CD4-positive, alpha-beta T cell treated with Interleukin-15 for 1 hour (primary cell): Measurements from ENCODE around the gene SERINC5.
A peak's percentile ranks its signal among the peaks of the same experiment; 100 is the strongest.
"Not testable (repeated sequence)": the region's sequence is repeated elsewhere in the genome, so short reads cannot be mapped to it uniquely, and the experiment has no call there.

Source experiments
- DNase-seq: peaks from one replicate; pipeline ENCODE4 v3.0.0-alpha.2; 2020

The SERINC5 gene

GRCh38 chr5:80165452-80165851, 90.4 kb downstream of the SERINC5 start:
- DNase-seq = no peak

GRCh38 chr5:80161165-80161564, 94.7 kb downstream of the SERINC5 start:
- no peak for DNase-seq

GRCh38 chr5:80160242-80160641, 95.6 kb downstream of the SERINC5 start:
- no peak for DNase-seq

- DNase-seq = no peak
Measured at GRCh38 chr5:80159133-80159815, 96.6 kb downstream of the SERINC5 start.

GRCh38 chr5:80156156-80156555, 99.7 kb downstream of the SERINC5 start:
- DNase-seq = no peak

GRCh38 chr5:80154749-80155148, 101.1 kb downstream of the SERINC5 start:
- DNase-seq = no peak

GRCh38 chr5:80154289-80154688, 101.6 kb downstream of the SERINC5 start:
- DNase-seq = not testable (repeated sequence)

GRCh38 chr5:80153586-80154126, 102.2 kb downstream of the SERINC5 start:
- DNase-seq = peak; percentile 55

- DNase-seq = peak; percentile 29
Measured at GRCh38 chr5:80152778-80153177, 103.1 kb downstream of the SERINC5 start.

GRCh38 chr5:80151890-80152289, 104.0 kb downstream of the SERINC5 start:
- DNase-seq = no peak

- peak; percentile 25 for DNase-seq
Measured at GRCh38 chr5:80150731-80151130, 105.1 kb downstream of the SERINC5 start.

- DNase-seq = no peak
Measured at GRCh38 chr5:80149161-80149609, 106.7 kb downstream of the SERINC5 start.

- DNase-seq = no peak
Measured at GRCh38 chr5:80147119-80147815, 108.6 kb downstream of the SERINC5 start.

GRCh38 chr5:80146046-80146445, 109.8 kb downstream of the SERINC5 start:
- DNase-seq = no peak

- no peak for DNase-seq
Measured at GRCh38 chr5:80143491-80143890, 112.4 kb downstream of the SERINC5 start.

GRCh38 chr5:80142996-80143395, 112.9 kb downstream of the SERINC5 start:
- DNase-seq = no peak

GRCh38 chr5:80141681-80142080, 114.2 kb downstream of the SERINC5 start:
- DNase-seq = no peak

GRCh38 chr5:80141147-80141671, 114.6 kb downstream of the SERINC5 start:
- DNase-seq = peak; percentile 43

- no peak for DNase-seq
Measured at GRCh38 chr5:80140496-80140895, 115.4 kb downstream of the SERINC5 start.

- no peak for DNase-seq
Measured at GRCh38 chr5:80139466-80139972, 116.3 kb downstream of the SERINC5 start.

GRCh38 chr5:80138486-80138885, 117.4 kb downstream of the SERINC5 start:
- DNase-seq = no peak

GRCh38 chr5:80136798-80137197, 119.0 kb downstream of the SERINC5 start:
- not testable (repeated sequence) for DNase-seq

- no peak for DNase-seq
Measured at GRCh38 chr5:80134876-80135275, 121.0 kb downstream of the SERINC5 start.

- no peak for DNase-seq
Measured at GRCh38 chr5:80129146-80129545, 126.7 kb downstream of the SERINC5 start.
